Sigmoid colon (tissue), 4 donors: ENCODE results near the gene INAVA.

Experiments used
- POLR2A ChIP-seq, 2 donors: fragments of 450-650 bp; IDR thresholded peaks; one replicate each; pipeline ENCODE4 v1.6.1; 2016; ENCODE audit warnings: antibody characterized with exemption in 2 of 2, mild to moderate bottlenecking in 2 of 2, moderate library complexity in 2 of 2
- POLR2AphosphoS5 ChIP-seq, 4 donors: sonication (generic); formaldehyde crosslinking; IDR thresholded peaks; one replicate each; pipeline ENCODE4 v1.6.1; 2017; ENCODE audit warnings: antibody characterized with exemption in 4 of 4
- TF ChIP-seq, protein P1 (sequence below), 4 experiments: fragments of 450-650 bp in 3 of 4; fragments of 200-600 bp in 1 of 4; IDR thresholded peaks; one replicate each; pipeline ENCODE4 v1.5.1; 2016 to 2019; ENCODE audit warnings: antibody characterized with exemption in 4 of 4, mild to moderate bottlenecking in 3 of 4, moderate library complexity in 2 of 4

DNA sequence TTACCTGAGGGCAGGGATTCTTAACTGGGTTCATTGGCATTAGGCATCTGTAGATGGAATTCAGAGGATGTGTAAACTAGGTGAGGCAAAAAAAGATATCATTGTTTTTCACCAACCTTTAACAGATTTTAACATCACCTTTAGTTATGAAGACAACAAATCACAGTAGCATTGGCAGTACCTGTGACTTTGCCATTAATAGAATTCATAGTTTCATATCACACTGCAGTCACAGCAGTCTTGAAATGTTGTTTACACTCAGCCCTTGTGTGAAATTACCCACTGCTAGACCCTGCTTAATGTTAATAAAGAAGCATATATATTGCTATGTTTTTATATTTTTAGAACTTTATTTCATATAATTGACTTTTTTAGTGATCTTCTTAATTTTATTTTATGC lies 1.7 kb upstream of the INAVA start:
- TF ChIP-seq, protein P1, sequence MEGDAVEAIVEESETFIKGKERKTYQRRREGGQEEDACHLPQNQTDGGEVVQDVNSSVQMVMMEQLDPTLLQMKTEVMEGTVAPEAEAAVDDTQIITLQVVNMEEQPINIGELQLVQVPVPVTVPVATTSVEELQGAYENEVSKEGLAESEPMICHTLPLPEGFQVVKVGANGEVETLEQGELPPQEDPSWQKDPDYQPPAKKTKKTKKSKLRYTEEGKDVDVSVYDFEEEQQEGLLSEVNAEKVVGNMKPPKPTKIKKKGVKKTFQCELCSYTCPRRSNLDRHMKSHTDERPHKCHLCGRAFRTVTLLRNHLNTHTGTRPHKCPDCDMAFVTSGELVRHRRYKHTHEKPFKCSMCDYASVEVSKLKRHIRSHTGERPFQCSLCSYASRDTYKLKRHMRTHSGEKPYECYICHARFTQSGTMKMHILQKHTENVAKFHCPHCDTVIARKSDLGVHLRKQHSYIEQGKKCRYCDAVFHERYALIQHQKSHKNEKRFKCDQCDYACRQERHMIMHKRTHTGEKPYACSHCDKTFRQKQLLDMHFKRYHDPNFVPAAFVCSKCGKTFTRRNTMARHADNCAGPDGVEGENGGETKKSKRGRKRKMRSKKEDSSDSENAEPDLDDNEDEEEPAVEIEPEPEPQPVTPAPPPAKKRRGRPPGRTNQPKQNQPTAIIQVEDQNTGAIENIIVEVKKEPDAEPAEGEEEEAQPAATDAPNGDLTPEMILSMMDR (IDR thresholded peaks at IDR 0.05) = no peak
- TF ChIP-seq POLR2AphosphoS5 (IDR thresholded peaks at IDR 0.05) (no peak), POLR2A (IDR thresholded peaks at IDR 0.05) (no peak)
